GM21360 (cell line): ENCODE results near the gene SIMC1.
A peak's percentile ranks its signal among the peaks of the same experiment; 100 is the strongest.

Experiments
- ATAC-seq: cut with Tn5 transposase; IDR thresholded peaks from one replicate; pipeline ENCODE4 v1.9.1; 2021; ENCODE audit warnings: mild to moderate bottlenecking, moderate library complexity; ENCODE audit not compliant: unreplicated experiment

Gene SIMC1

GRCh38 chr5:176361437-176362232 is 123.4 kb downstream of the SIMC1 start, which contains the start of gene KIAA1191:
Gene KIAA1191, minus strand, starts transcription at chr5:176361764. Its CDS starts 2,256 bp downstream, at chr5:176359508.
- ATAC-seq, result peak; percentile 75

- peak; percentile 9 for ATAC-seq
Measured at GRCh38 chr5:176362233-176362490, 123.9 kb downstream of the SIMC1 start.

- no peak for ATAC-seq
Measured at GRCh38 chr5:176364765-176365350, 126.6 kb downstream of the SIMC1 start.

GRCh38 chr5:176365351-176366231 is 127.4 kb downstream of the SIMC1 start, which contains the start of gene ARL10:
Gene ARL10, plus strand, starts transcription at chr5:176365487. Its CDS starts 77 bp downstream, at chr5:176365564.
- no peak for ATAC-seq

GRCh38 chr5:176366232-176366894 is 128.1 kb downstream of the SIMC1 start:
- no peak for ATAC-seq

GRCh38 chr5:176368726-176369125 is 130.5 kb downstream of the SIMC1 start:
- ATAC-seq, result no peak

- ATAC-seq, result no peak
Measured at GRCh38 chr5:176369934-176370711, 131.9 kb downstream of the SIMC1 start.

GRCh38 chr5:176371621-176372539 is 133.7 kb downstream of the SIMC1 start:
- ATAC-seq, result no peak

- no peak for ATAC-seq
Measured at GRCh38 chr5:176373100-176373818, 135.0 kb downstream of the SIMC1 start.

GRCh38 chr5:176379881-176380280 is 141.7 kb downstream of the SIMC1 start:
- ATAC-seq, result no peak

- no peak for ATAC-seq
Measured at GRCh38 chr5:176381423-176381822, 143.2 kb downstream of the SIMC1 start.

- no peak for ATAC-seq
Measured at GRCh38 chr5:176381979-176382378, 143.8 kb downstream of the SIMC1 start.

- no peak for ATAC-seq
Measured at GRCh38 chr5:176382721-176383120, 144.5 kb downstream of the SIMC1 start.

GRCh38 chr5:176383248-176383905 is 145.2 kb downstream of the SIMC1 start:
- ATAC-seq, result no peak

- ATAC-seq, result no peak
Measured at GRCh38 chr5:176383961-176384360, 145.7 kb downstream of the SIMC1 start.

- no peak for ATAC-seq
Measured at GRCh38 chr5:176384366-176384930, 146.2 kb downstream of the SIMC1 start.

GRCh38 chr5:176384991-176385390 is 146.8 kb downstream of the SIMC1 start:
- no peak for ATAC-seq

GRCh38 chr5:176386491-176386890 is 148.3 kb downstream of the SIMC1 start:
- no peak for ATAC-seq
